DND-41 (cell line): ENCODE results near the gene TBC1D5.

ENCODE experiments used
- ATAC-seq: fragments of 200-7000 bp; cut with Tn5 transposase; 3 replicates; pipeline ENCODE4 v1.9.1; 2021; ENCODE audit warnings: low read depth; ENCODE audit not compliant: insufficient read depth
- DNase-seq: peaks from one replicate; pipeline ENCODE4 v3.0.0-alpha.2; 2020
- H2AFZ ChIP-seq: 2 replicates; pipeline ENCODE4 v1.6.0; 2012; ENCODE audit warnings: low read depth, low read length
- H3K27ac ChIP-seq: 2 replicates; pipeline ENCODE4 v1.5.1; 2012; ENCODE audit warnings: low read length, inconsistent platforms
- H3K27me3 ChIP-seq: fragments of 200-600 bp; sonication (generic); 2 replicates; pipeline ENCODE4 v1.6.0; 2012; ENCODE audit warnings: low read length, mild to moderate bottlenecking, inconsistent platforms; ENCODE audit not compliant: insufficient read depth, poor library complexity
- H3K36me3 ChIP-seq: 2 replicates; pipeline ENCODE4 v1.5.1; 2012; ENCODE audit warnings: low read length, inconsistent platforms; ENCODE audit not compliant: insufficient read depth
- H3K4me1 ChIP-seq: 2 replicates; pipeline ENCODE4 v1.5.1; 2012; ENCODE audit warnings: mild to moderate bottlenecking, low read length; ENCODE audit not compliant: insufficient read depth
- H3K4me2 ChIP-seq: 2 replicates; pipeline ENCODE4 v1.6.0; 2012; ENCODE audit warnings: mild to moderate bottlenecking, moderate library complexity, low read length, inconsistent platforms; ENCODE audit not compliant: insufficient read depth
- H3K4me3 ChIP-seq, 2 experiments: fragments of 200-600 bp in 1 of 2; shearing (Covaris generic) in 1 of 2; 2 replicates each; pipeline ENCODE4 v1.5.1; 2012 to 2016; ENCODE audit warnings: inconsistent platforms in 2 of 2, low read length in 2 of 2, mild to moderate bottlenecking in 2 of 2, low read depth in 1 of 2, moderate library complexity in 1 of 2
- H3K79me2 ChIP-seq: 2 replicates; pipeline ENCODE4 v1.6.0; 2012; ENCODE audit warnings: low read length, inconsistent platforms; ENCODE audit not compliant: insufficient read depth
- H3K9ac ChIP-seq: 2 replicates; pipeline ENCODE4 v1.6.0; 2012; ENCODE audit warnings: low read depth, mild to moderate bottlenecking, inconsistent platforms, low read length, moderate library complexity
- H3K9me3 ChIP-seq: 2 replicates; pipeline ENCODE4 v1.5.1; 2012; ENCODE audit warnings: low read length, moderate library complexity, mild to moderate bottlenecking, inconsistent platforms; ENCODE audit not compliant: insufficient read depth, severe bottlenecking
- H4K20me1 ChIP-seq: 2 replicates; pipeline ENCODE4 v1.6.0; 2012; ENCODE audit warnings: low read length; ENCODE audit not compliant: insufficient read depth
- CTCF ChIP-seq: IDR thresholded peaks from 2 replicates; pipeline ENCODE4 v1.5.1; 2012; ENCODE audit warnings: borderline replicate concordance, low read length, moderate library complexity, mild to moderate bottlenecking; ENCODE audit not compliant: poor library complexity, severe bottlenecking; ENCODE audit errors: extremely low read depth
- EZH2 ChIP-seq: IDR thresholded peaks from 3 replicates; pipeline ENCODE4 v1.6.1; 2012; ENCODE audit warnings: borderline replicate concordance, low read depth, mild to moderate bottlenecking, moderate library complexity, low read length, inconsistent platforms; ENCODE audit not compliant: severe bottlenecking

Gene TBC1D5

GRCh38 chr3:17680530-17680929, 61.9 kb downstream of the TBC1D5 start:
- Histone ChIP-seq H3K4me2 (no peak overlapping the region), H3K27ac (no peak overlapping the region), H2AFZ (no peak overlapping the region), H3K9ac (no peak overlapping the region), H3K4me1 (peaks cover 12% of the 10 kb centered on the region), H3K9me3 (no peaks in the 10 kb centered on the region), H4K20me1 (peaks cover 3% of the 10 kb centered on the region; the same call in 1 of the 2 replicates), H3K4me3 (no peak overlapping the region), H3K79me2 (peaks cover 57% of the 10 kb centered on the region), H3K27me3 (no peaks in the 10 kb centered on the region), H3K36me3 (no peaks in the 10 kb centered on the region)
- no peak for ATAC-seq
- TF ChIP-seq EZH2 (no peak), CTCF (no peak)
- DNase-seq = no peak

- H3K36me3 ChIP-seq = no peaks in the 10 kb centered on the region
- H3K4me3 ChIP-seq = no peak overlapping the region
- H3K4me2 ChIP-seq = no peak overlapping the region
- DNase-seq (no peak), ATAC-seq (no peak)
- H3K4me1 ChIP-seq = peaks cover 12% of the 10 kb centered on the region
- H3K27ac ChIP-seq = no peak overlapping the region
- H3K9me3 ChIP-seq = no peaks in the 10 kb centered on the region
- peaks cover 59% of the 10 kb centered on the region for H3K79me2 ChIP-seq
- peaks cover 3% of the 10 kb centered on the region; the same call in 1 of the 2 replicates for H4K20me1 ChIP-seq
- TF ChIP-seq EZH2 = no peak
- no peak for TF ChIP-seq CTCF
- H3K27me3 ChIP-seq = no peaks in the 10 kb centered on the region
- no peak overlapping the region for H3K9ac ChIP-seq
- H2AFZ ChIP-seq = no peak overlapping the region
Measured at GRCh38 chr3:17678116-17678741, 64.2 kb downstream of the TBC1D5 start.

GRCh38 chr3:17674082-17674686, 68.2 kb downstream of the TBC1D5 start:
- DNase-seq (no peak), ATAC-seq (no peak)
- no peaks in the 10 kb centered on the region; the same call in 1 of the 2 replicates for H3K36me3 ChIP-seq
- H3K79me2 ChIP-seq = peaks cover 49% of the 10 kb centered on the region
- H3K4me1 ChIP-seq = peaks cover 12% of the 10 kb centered on the region
- no peak overlapping the region for H2AFZ ChIP-seq
- TF ChIP-seq EZH2 (no peak), CTCF (no peak)
- H3K27me3 ChIP-seq = no peaks in the 10 kb centered on the region
- H3K4me2 ChIP-seq = no peak overlapping the region
- H3K27ac ChIP-seq = no peak overlapping the region
- no peaks in the 10 kb centered on the region for H3K9me3 ChIP-seq
- no peak overlapping the region for H3K9ac ChIP-seq
- H4K20me1 ChIP-seq = peaks cover 5% of the 10 kb centered on the region; the same call in 1 of the 2 replicates
- no peak overlapping the region for H3K4me3 ChIP-seq
